WTC11 (cell line): ENCODE data around the gene ISCA1. TPM values are rescaled to one million over a fixed set of nuclear protein-coding genes. Genes with fewer than 3 reads are reported as not detected.

Experiments
- ATAC-seq: fragments of 200-7000 bp; cut with Tn5 transposase; 2 replicates; pipeline ENCODE4 v1.10.0; 2021; ENCODE audit warnings: mild to moderate bottlenecking, moderate library complexity
- CTCF ChIA-PET: fragments of 300-600 bp; sonication (Branson Sonifier 250); formaldehyde crosslinking; loops from one replicate; lab custom pipeline; 2021; ENCODE audit warnings: antibody characterized with exemption; lab: Charles Lee
- POLR2A ChIA-PET: fragments of 350-600 bp; sonication (Branson Sonifier 250); formaldehyde crosslinking; loops from one replicate; lab custom pipeline; 2021; ENCODE audit warnings: antibody characterized with exemption; lab: Charles Lee
- DNase-seq: peaks from one replicate; pipeline ENCODE4 v3.0.0; 2021; ENCODE audit warnings: low spot score
- H3K27ac Mint-ChIP-seq: 2 replicates; pipeline ENCODE4 v1.8.0; 2021; ENCODE audit warnings: mixed read lengths
- H3K27me3 Mint-ChIP-seq: 2 replicates; pipeline ENCODE4 v1.8.0; 2021; ENCODE audit warnings: low read depth, mild to moderate bottlenecking, moderate library complexity, mixed read lengths
- H3K36me3 Mint-ChIP-seq: 2 replicates; pipeline ENCODE4 v1.8.0; 2021; ENCODE audit warnings: mixed read lengths
- H3K4me1 Mint-ChIP-seq: 2 replicates; pipeline ENCODE4 v1.8.0; 2022; ENCODE audit warnings: mixed read lengths
- H3K4me3 Mint-ChIP-seq: 2 replicates; pipeline ENCODE4 v1.8.0; 2021; ENCODE audit warnings: mild to moderate bottlenecking, moderate library complexity, mixed read lengths
- H3K9me3 Mint-ChIP-seq: 2 replicates; pipeline ENCODE4 v1.8.0; 2021; ENCODE audit warnings: mixed read lengths
- ARID4B ChIP-seq: sonication (generic); formaldehyde crosslinking; IDR thresholded peaks from 2 replicates; pipeline ENCODE4 v1.8.0; 2023; ENCODE audit warnings: missing genetic modification reagents, mild to moderate bottlenecking, borderline replicate concordance
- ATF1 ChIP-seq: sonication (generic); formaldehyde crosslinking; IDR thresholded peaks from 2 replicates; pipeline ENCODE4 v1.8.1; 2023; ENCODE audit warnings: mild to moderate bottlenecking, moderate library complexity, missing genetic modification reagents
- ATF6 ChIP-seq: sonication (generic); formaldehyde crosslinking; IDR thresholded peaks from 2 replicates; pipeline ENCODE4 v1.8.1; 2023; ENCODE audit warnings: mild to moderate bottlenecking, missing genetic modification reagents
- CBFB ChIP-seq: sonication (generic); formaldehyde crosslinking; IDR thresholded peaks from 2 replicates; pipeline ENCODE4 v1.8.1; 2022; ENCODE audit warnings: mild to moderate bottlenecking, low read depth, missing genetic modification reagents
- CDX4 ChIP-seq: fragments of 250-450 bp; sonication (Bioruptor Pico); IDR thresholded peaks from 2 replicates; pipeline ENCODE4 v1.9.0; 2021; ENCODE audit warnings: moderate library complexity, mild to moderate bottlenecking, inconsistent platforms, borderline replicate concordance
- E2F1 ChIP-seq: sonication (generic); formaldehyde crosslinking; IDR thresholded peaks from 2 replicates; pipeline ENCODE4 v1.8.0; 2022; ENCODE audit warnings: mild to moderate bottlenecking, missing genetic modification reagents
- ESRRA ChIP-seq: sonication (generic); formaldehyde crosslinking; IDR thresholded peaks from 2 replicates; pipeline ENCODE4 v1.8.1; 2022; ENCODE audit warnings: mild to moderate bottlenecking, missing genetic modification reagents, borderline replicate concordance
- FOXP1 ChIP-seq: sonication (generic); formaldehyde crosslinking; IDR thresholded peaks from 2 replicates; pipeline ENCODE4 v1.8.0; 2022; ENCODE audit warnings: missing genetic modification reagents, mild to moderate bottlenecking, moderate library complexity, borderline replicate concordance
- GRHL2 ChIP-seq: fragments of 250-450 bp; sonication (Bioruptor Pico); IDR thresholded peaks from 2 replicates; pipeline ENCODE4 v1.8.0; 2022; ENCODE audit warnings: mild to moderate bottlenecking, moderate library complexity; ENCODE audit not compliant: insufficient replicate concordance, severe bottlenecking
- GTF2I ChIP-seq: fragments of 250-450 bp; sonication (Bioruptor Pico); conservative IDR thresholded peaks from 2 replicates; pipeline ENCODE4 v1.4.0; 2021; ENCODE audit warnings: mild to moderate bottlenecking
- IRF2 ChIP-seq: sonication (generic); formaldehyde crosslinking; IDR thresholded peaks from 2 replicates; pipeline ENCODE4 v1.8.0; 2022; ENCODE audit warnings: low read depth, missing genetic modification reagents, borderline replicate concordance
- JUN ChIP-seq: sonication (generic); formaldehyde crosslinking; IDR thresholded peaks from 2 replicates; pipeline ENCODE4 v1.8.0; 2023; ENCODE audit warnings: mild to moderate bottlenecking, missing genetic modification reagents
- KAT7 ChIP-seq: sonication (generic); formaldehyde crosslinking; IDR thresholded peaks from 2 replicates; pipeline ENCODE4 v1.8.1; 2023; ENCODE audit warnings: missing genetic modification reagents, mild to moderate bottlenecking, borderline replicate concordance
- NFYB ChIP-seq: sonication (generic); formaldehyde crosslinking; conservative IDR thresholded peaks from 2 replicates; pipeline ENCODE4 v1.8.0; 2022; ENCODE audit warnings: low read depth, missing genetic modification reagents
- NR3C1 ChIP-seq: sonication (generic); formaldehyde crosslinking; conservative IDR thresholded peaks from 2 replicates; pipeline ENCODE4 v1.8.1; 2023; ENCODE audit warnings: low read depth, mild to moderate bottlenecking, missing genetic modification reagents
- OVOL2 ChIP-seq: fragments of 250-450 bp; sonication (Bioruptor Pico); IDR thresholded peaks from 2 replicates; pipeline ENCODE4 v1.9.0; 2021; ENCODE audit warnings: mild to moderate bottlenecking, borderline replicate concordance
- RELA ChIP-seq: sonication (generic); formaldehyde crosslinking; IDR thresholded peaks from 2 replicates; pipeline ENCODE4 v1.8.1; 2022; ENCODE audit warnings: missing genetic modification reagents, mild to moderate bottlenecking, borderline replicate concordance
- ZNF138 ChIP-seq: sonication (generic); formaldehyde crosslinking; conservative IDR thresholded peaks from 2 replicates; pipeline ENCODE4 v1.8.1; 2022; ENCODE audit warnings: mild to moderate bottlenecking, moderate library complexity, missing genetic modification reagents
- ZNF317 ChIP-seq: sonication (generic); formaldehyde crosslinking; IDR thresholded peaks from 2 replicates; pipeline ENCODE4 v1.8.1; 2023; ENCODE audit warnings: low read depth, mild to moderate bottlenecking, moderate library complexity, missing genetic modification reagents, borderline replicate concordance
- ZNF396 ChIP-seq: fragments of 250-450 bp; sonication (Bioruptor Pico); IDR thresholded peaks from 2 replicates; pipeline ENCODE4 v1.8.0; 2021; ENCODE audit warnings: mild to moderate bottlenecking, moderate library complexity, borderline replicate concordance
- ZNF423 ChIP-seq: fragments of 250-450 bp; sonication (Bioruptor Pico); IDR thresholded peaks from 2 replicates; pipeline ENCODE4 v2.1.2; 2022; ENCODE audit warnings: mild to moderate bottlenecking, moderate library complexity
- ZNF671 ChIP-seq: fragments of 250-450 bp; sonication (Bioruptor Pico); IDR thresholded peaks from 2 replicates; pipeline ENCODE4 v1.8.0; 2021; ENCODE audit warnings: mild to moderate bottlenecking
- total RNA-seq: library from RNA; stranded (reverse); gene quantifications from 3 replicates; pipeline ENCODE4 v1.2.3, GENCODE V29; 2021
- TF ChIP-seq, protein P1 (sequence below): sonication (generic); formaldehyde crosslinking; IDR thresholded peaks from 2 replicates; pipeline ENCODE4 v1.8.0; 2022; ENCODE audit warnings: mild to moderate bottlenecking, missing genetic modification reagents
- TF ChIP-seq, protein P2 (sequence below): sonication (generic); formaldehyde crosslinking; IDR thresholded peaks from 2 replicates; pipeline ENCODE4 v1.8.1; 2022; ENCODE audit warnings: low read depth, mild to moderate bottlenecking, moderate library complexity, missing genetic modification reagents, borderline replicate concordance

ISCA1 gene
- total RNA-seq, 1 experiment from 2014 or later: 35.5 TPM

GRCh38 chr9:86308687-86309086, 26.3 kb upstream of the ISCA1 start:
- H3K4me3 Mint-ChIP-seq: no peak overlapping the region
- peaks cover 15% of the 10 kb centered on the region for H3K4me1 Mint-ChIP-seq
- ChIA-PET CTCF (no interaction called here), POLR2A (no interaction called here)
- H3K36me3 Mint-ChIP-seq: peaks cover 60% of the 10 kb centered on the region
- DNase-seq (no peak), ATAC-seq (no peak)
- peaks cover 11% of the 10 kb centered on the region for H3K9me3 Mint-ChIP-seq
- TF ChIP-seq ZNF671 (no peak), ARID4B (CRISPR knock-in tag) (no peak), JUN (CRISPR knock-in tag) (no peak), E2F1 (CRISPR knock-in tag) (no peak), IRF2 (CRISPR knock-in tag) (no peak), OVOL2 (CRISPR knock-in tag) (no peak), ZNF423 (no peak), CDX4 (no peak), ZNF396 (CRISPR knock-in tag) (no peak), GRHL2 (CRISPR knock-in tag) (no peak), FOXP1 (CRISPR knock-in tag) (no peak), ATF1 (CRISPR knock-in tag) (no peak)
- no peaks in the 10 kb centered on the region; the same call in 1 of the 2 replicates for H3K27me3 Mint-ChIP-seq
- H3K27ac Mint-ChIP-seq: no peak overlapping the region

DNA sequence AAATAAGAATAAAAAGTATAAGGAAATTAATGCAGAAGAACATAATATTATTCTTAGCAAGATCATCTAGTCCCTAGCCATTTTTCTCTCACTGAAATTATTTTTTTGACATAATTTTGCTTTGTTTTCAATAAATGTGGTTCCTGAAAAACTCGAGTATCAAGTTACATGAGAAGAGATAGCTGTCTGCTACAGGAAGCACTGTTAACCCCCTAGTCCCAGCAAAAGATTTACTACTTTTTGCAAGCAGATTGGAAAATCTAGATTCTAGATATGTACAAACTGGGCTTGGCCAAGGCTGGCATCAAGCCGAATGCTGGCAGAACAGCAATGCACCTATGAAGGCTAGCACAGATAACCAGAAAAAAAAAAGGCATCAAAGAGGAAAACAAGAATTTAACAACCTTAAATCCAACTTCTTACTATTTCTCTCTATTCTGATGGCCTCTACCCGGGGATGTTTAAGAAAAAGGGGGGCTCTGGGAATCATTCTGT, 21.9 kb upstream of the ISCA1 start:
- Mint-ChIP-seq H3K36me3 (peaks cover 37% of the 10 kb centered on the region), H3K9me3 (no peaks in the 10 kb centered on the region), H3K4me3 (no peak overlapping the region), H3K27me3 (no peaks in the 10 kb centered on the region), H3K4me1 (peaks cover 22% of the 10 kb centered on the region), H3K27ac (peak overlapping the region; percentile 73; the same call in 1 of the 2 replicates)
- no peak for ATAC-seq
- DNase-seq: no peak
- ChIA-PET CTCF (interaction anchor here (0.6 kb wide), 1 partner anchor 51 kb away, joined by 6 read pairs; no protein-coding TSS in a partner anchor), POLR2A (interaction anchor here (1.2 kb wide), 1 partner anchor 22 kb away, joined by 4 read pairs; the partner anchor contains the start of gene ISCA1)
- TF ChIP-seq RELA (no peak), ZNF396 (CRISPR knock-in tag) (no peak), FOXP1 (CRISPR knock-in tag) (no peak), ATF6 (no peak), CBFB (CRISPR knock-in tag) (no peak), ZNF138 (no peak), ESRRA (CRISPR knock-in tag) (no peak), GTF2I (CRISPR knock-in tag) (no peak), ZNF317 (CRISPR knock-in tag) (no peak), NR3C1 (no peak), KAT7 (CRISPR knock-in tag) (no peak), NFYB (CRISPR knock-in tag) (no peak)
- TF ChIP-seq, protein P1, sequence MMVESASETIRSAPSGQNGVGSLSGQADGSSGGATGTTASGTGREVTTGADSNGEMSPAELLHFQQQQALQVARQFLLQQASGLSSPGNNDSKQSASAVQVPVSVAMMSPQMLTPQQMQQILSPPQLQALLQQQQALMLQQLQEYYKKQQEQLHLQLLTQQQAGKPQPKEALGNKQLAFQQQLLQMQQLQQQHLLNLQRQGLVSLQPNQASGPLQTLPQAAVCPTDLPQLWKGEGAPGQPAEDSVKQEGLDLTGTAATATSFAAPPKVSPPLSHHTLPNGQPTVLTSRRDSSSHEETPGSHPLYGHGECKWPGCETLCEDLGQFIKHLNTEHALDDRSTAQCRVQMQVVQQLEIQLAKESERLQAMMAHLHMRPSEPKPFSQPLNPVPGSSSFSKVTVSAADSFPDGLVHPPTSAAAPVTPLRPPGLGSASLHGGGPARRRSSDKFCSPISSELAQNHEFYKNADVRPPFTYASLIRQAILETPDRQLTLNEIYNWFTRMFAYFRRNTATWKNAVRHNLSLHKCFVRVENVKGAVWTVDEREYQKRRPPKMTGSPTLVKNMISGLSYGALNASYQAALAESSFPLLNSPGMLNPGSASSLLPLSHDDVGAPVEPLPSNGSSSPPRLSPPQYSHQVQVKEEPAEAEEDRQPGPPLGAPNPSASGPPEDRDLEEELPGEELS: no peak
- TF ChIP-seq, protein P2, sequence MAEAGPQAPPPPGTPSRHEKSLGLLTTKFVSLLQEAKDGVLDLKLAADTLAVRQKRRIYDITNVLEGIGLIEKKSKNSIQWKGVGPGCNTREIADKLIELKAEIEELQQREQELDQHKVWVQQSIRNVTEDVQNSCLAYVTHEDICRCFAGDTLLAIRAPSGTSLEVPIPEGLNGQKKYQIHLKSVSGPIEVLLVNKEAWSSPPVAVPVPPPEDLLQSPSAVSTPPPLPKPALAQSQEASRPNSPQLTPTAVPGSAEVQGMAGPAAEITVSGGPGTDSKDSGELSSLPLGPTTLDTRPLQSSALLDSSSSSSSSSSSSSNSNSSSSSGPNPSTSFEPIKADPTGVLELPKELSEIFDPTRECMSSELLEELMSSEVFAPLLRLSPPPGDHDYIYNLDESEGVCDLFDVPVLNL (CRISPR knock-in tag): no peak
